Mucosa of rectum (tissue), 2 donors: ENCODE results near the gene SNX3.

ENCODE experiments used
- H3K27ac ChIP-seq, 2 donors: one replicate each; pipeline ENCODE4 v1.7.0; 2013; ENCODE audit warnings: inconsistent platforms in 2 of 2, low read depth in 2 of 2, low read length in 2 of 2
- H3K27me3 ChIP-seq, 2 donors: one replicate each; pipeline ENCODE4 v1.7.0; 2013; ENCODE audit warnings: low read length in 2 of 2; ENCODE audit not compliant: control insufficient read depth in 2 of 2, insufficient read depth in 2 of 2
- H3K36me3 ChIP-seq, 2 donors: one replicate each; pipeline ENCODE4 v1.7.0; 2013; ENCODE audit warnings: low read length in 2 of 2; ENCODE audit not compliant: control insufficient read depth in 2 of 2, insufficient read depth in 2 of 2
- H3K4me1 ChIP-seq, 2 donors: one replicate each; pipeline ENCODE4 v1.7.0; 2013; ENCODE audit warnings: low read length in 2 of 2, mild to moderate bottlenecking in 1 of 2; ENCODE audit not compliant: control insufficient read depth in 2 of 2, insufficient read depth in 2 of 2
- H3K4me3 ChIP-seq, 2 donors: one replicate each; pipeline ENCODE4 v1.7.0; 2013; ENCODE audit warnings: low read length in 2 of 2
- H3K9ac ChIP-seq, 2 donors: one replicate each; pipeline ENCODE4 v1.7.0; 2013; ENCODE audit warnings: low read length in 2 of 2, low read depth in 1 of 2, mild to moderate bottlenecking in 1 of 2
- H3K9me3 ChIP-seq, 2 donors: one replicate each; pipeline ENCODE4 v1.7.0; 2013; ENCODE audit warnings: low read length in 2 of 2; ENCODE audit not compliant: control insufficient read depth in 2 of 2
- donor health status: healthy.
- donor health status: Normal muscosa, but diverticular disease.

The SNX3 gene

GRCh38 chr6:108211671-108212070, 49.2 kb downstream of the SNX3 start:
- Histone ChIP-seq H3K27me3 (no peaks in the 10 kb centered on the region), H3K4me1 (no peaks in the 10 kb centered on the region), H3K36me3 (peaks cover 13 to 29% of the 10 kb centered on the region in 2 donors), H3K9me3 (no peaks in the 10 kb centered on the region), H3K27ac (no peak overlapping the region), H3K4me3 (no peak overlapping the region), H3K9ac (no peak overlapping the region)

GRCh38 chr6:108210556-108210955, 50.3 kb downstream of the SNX3 start:
- Histone ChIP-seq H3K36me3 (peaks cover 13 to 29% of the 10 kb centered on the region in 2 donors), H3K27me3 (no peaks in the 10 kb centered on the region), H3K9me3 (no peaks in the 10 kb centered on the region), H3K4me1 (no peaks in the 10 kb centered on the region), H3K4me3 (no peak overlapping the region), H3K9ac (no peak overlapping the region), H3K27ac (no peak overlapping the region)

GRCh38 chr6:108209738-108210137, 51.1 kb downstream of the SNX3 start:
- H3K36me3 ChIP-seq: peaks cover 13 to 28% of the 10 kb centered on the region in 2 donors
- no peak overlapping the region for H3K9ac ChIP-seq
- H3K27me3 ChIP-seq: no peaks in the 10 kb centered on the region
- H3K4me3 ChIP-seq: no peak overlapping the region
- H3K4me1 ChIP-seq: no peaks in the 10 kb centered on the region
- H3K27ac ChIP-seq: no peak overlapping the region
- no peaks in the 10 kb centered on the region for H3K9me3 ChIP-seq

GRCh38 chr6:108207013-108207412, 53.8 kb downstream of the SNX3 start:
- H3K27ac ChIP-seq: no peak overlapping the region
- H3K9me3 ChIP-seq: no peaks in the 10 kb centered on the region
- H3K4me3 ChIP-seq: no peak overlapping the region
- no peak overlapping the region for H3K9ac ChIP-seq
- H3K4me1 ChIP-seq: no peaks in the 10 kb centered on the region
- no peaks in the 10 kb centered on the region for H3K27me3 ChIP-seq
- H3K36me3 ChIP-seq: peaks cover 13 to 21% of the 10 kb centered on the region in 2 donors

GRCh38 chr6:108203189-108204112, 57.4 kb downstream of the SNX3 start:
- no peaks in the 10 kb centered on the region for H3K9me3 ChIP-seq
- H3K36me3 ChIP-seq: peaks cover 0 to 3% of the 10 kb centered on the region in 2 donors
- H3K27ac ChIP-seq: no peak overlapping the region
- no peak overlapping the region for H3K9ac ChIP-seq
- H3K4me3 ChIP-seq: no peak overlapping the region
- no peaks in the 10 kb centered on the region for H3K4me1 ChIP-seq
- no peaks in the 10 kb centered on the region for H3K27me3 ChIP-seq

GRCh38 chr6:108200631-108201030, 60.2 kb downstream of the SNX3 start:
- no peak overlapping the region for H3K27ac ChIP-seq
- no peak overlapping the region for H3K9ac ChIP-seq
- H3K4me3 ChIP-seq: no peak overlapping the region
- no peaks in the 10 kb centered on the region for H3K27me3 ChIP-seq
- no peaks in the 10 kb centered on the region for H3K4me1 ChIP-seq
- H3K36me3 ChIP-seq: no peaks in the 10 kb centered on the region
- H3K9me3 ChIP-seq: no peaks in the 10 kb centered on the region

- no peak overlapping the region for H3K27ac ChIP-seq
- H3K9me3 ChIP-seq: no peaks in the 10 kb centered on the region
- H3K4me1 ChIP-seq: no peaks in the 10 kb centered on the region
- no peak overlapping the region for H3K9ac ChIP-seq
- H3K27me3 ChIP-seq: no peaks in the 10 kb centered on the region
- H3K36me3 ChIP-seq: no peaks in the 10 kb centered on the region
- no peak overlapping the region for H3K4me3 ChIP-seq
Measured at GRCh38 chr6:108200186-108200585, 60.7 kb downstream of the SNX3 start.

GRCh38 chr6:108198761-108199498, 61.9 kb downstream of the SNX3 start:
- Histone ChIP-seq H3K27me3 (no peaks in the 10 kb centered on the region), H3K9me3 (no peaks in the 10 kb centered on the region), H3K9ac (no peak overlapping the region), H3K4me1 (no peaks in the 10 kb centered on the region), H3K4me3 (no peak overlapping the region), H3K27ac (no peak overlapping the region), H3K36me3 (no peaks in the 10 kb centered on the region)

GRCh38 chr6:108195209-108195608, 65.6 kb downstream of the SNX3 start:
- H3K4me3 ChIP-seq: no peak overlapping the region
- no peak overlapping the region for H3K9ac ChIP-seq
- no peak overlapping the region for H3K27ac ChIP-seq
- no peaks in the 10 kb centered on the region for H3K36me3 ChIP-seq
- no peaks in the 10 kb centered on the region for H3K4me1 ChIP-seq
- H3K9me3 ChIP-seq: no peaks in the 10 kb centered on the region
- H3K27me3 ChIP-seq: peaks cover 0 to 3% of the 10 kb centered on the region in 2 donors

- H3K36me3 ChIP-seq: no peaks in the 10 kb centered on the region
- H3K27me3 ChIP-seq: peaks cover 0 to 3% of the 10 kb centered on the region in 2 donors
- no peak overlapping the region for H3K4me3 ChIP-seq
- H3K9me3 ChIP-seq: no peaks in the 10 kb centered on the region
- H3K27ac ChIP-seq: no peak overlapping the region
- no peaks in the 10 kb centered on the region for H3K4me1 ChIP-seq
- no peak overlapping the region for H3K9ac ChIP-seq
Measured at GRCh38 chr6:108194503-108194902, 66.3 kb downstream of the SNX3 start.
